H54 (cell line): ENCODE results near the gene GRK6.

Source experiments
- DNase-seq: peaks from one replicate; pipeline ENCODE4 v3.0.0; 2011; ENCODE audit warnings: low spot score, mixed read lengths; ENCODE audit not compliant: insufficient read length
- FAIRE-seq: peaks from 3 replicates; lab custom pipeline; 2011; peaks lifted over from hg19 to GRCh38; lab: Jason Lieb, UNC
- POLR2A ChIP-seq: IDR thresholded peaks from 2 replicates; pipeline ENCODE4 v1.6.1; 2011; ENCODE audit warnings: low read depth, mild to moderate bottlenecking, low read length

The GRK6 gene

DNA sequence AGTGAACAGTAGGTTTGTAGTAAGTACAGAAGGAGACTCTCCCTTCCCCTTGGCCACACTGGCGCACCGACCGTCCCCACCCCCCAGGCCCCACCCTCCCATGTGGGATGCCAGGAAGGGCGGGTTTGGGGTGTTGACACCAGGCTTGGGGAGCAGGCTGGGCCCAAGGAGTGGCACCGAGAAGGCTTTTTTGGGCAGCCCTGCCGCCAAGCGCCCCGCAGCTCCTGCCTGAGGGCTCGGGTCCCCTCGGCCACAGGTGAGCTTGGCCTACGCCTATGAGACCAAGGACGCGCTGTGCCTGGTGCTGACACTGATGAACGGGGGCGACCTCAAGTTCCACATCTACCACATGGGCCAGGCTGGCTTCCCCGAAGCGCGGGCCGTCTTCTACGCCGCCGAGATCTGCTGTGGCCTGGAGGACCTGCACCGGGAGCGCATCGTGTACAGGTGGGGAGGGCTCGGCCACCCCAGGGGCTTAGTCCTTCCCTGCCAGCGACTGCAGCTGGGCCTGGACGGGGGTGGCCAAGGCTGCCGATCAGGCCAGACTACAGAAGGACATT, 7.3 kb downstream of the GRK6 start:
- DNase-seq: no peak
- FAIRE-seq: no peak
- no peak for TF ChIP-seq POLR2A

DNA sequence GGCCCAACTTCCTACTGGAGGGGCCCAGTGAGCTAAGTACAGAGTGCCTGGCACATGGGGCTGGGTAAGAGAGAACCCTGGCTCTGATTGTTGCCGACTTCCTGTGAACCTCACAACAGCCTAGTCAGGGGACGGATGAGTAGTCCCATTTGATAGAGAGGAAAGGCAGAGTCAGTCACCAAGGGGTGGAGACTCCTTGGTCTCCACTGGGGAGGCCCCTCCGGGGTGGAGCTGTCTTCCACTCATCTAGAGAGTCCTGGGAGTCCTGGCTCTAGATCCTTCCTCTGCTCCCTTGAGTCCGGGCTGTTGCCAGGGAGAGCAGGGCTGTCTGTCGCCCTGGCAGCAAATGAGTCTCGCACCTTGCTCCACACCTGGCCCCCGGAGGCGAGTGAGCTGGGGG, 8.0 kb downstream of the GRK6 start:
- FAIRE-seq (no peak), DNase-seq (peak; percentile 68)
- no peak for TF ChIP-seq POLR2A

DNA sequence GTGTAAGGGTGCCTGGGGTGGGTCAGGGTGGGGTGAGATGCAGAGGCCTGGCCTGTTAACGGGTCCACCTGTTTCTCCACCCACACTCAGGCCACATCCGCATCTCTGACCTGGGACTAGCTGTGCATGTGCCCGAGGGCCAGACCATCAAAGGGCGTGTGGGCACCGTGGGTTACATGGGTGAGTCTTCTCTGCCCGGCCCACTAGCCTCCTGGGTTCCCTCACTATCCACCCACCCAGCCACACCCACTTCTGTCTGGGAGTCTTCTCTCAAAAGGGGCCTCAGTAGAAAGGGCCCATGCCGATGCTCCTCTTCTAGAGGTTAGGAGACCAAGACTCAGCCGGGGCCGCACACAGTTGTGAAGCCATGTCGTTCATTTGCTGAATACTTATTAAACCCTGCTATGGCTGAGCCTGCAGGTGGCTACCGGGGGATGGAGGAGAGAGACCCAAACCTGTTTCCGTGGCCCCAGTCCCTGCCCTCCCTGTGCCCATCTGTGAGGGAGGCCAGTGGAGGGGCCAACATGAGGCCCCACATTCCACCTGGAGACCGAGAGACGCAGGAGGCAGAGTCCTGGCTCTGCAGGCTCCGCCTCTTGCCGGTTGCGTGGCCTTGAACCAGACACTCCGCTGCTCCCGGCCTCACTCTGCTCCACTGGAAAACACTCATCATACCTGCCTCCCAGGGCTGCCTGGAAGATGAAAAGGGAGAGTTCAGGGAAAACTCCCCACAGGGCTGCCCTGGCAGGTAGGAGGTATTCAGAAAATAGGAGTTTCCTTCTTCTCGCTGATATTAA, 8.7 kb downstream of the GRK6 start:
- no peak for TF ChIP-seq POLR2A
- FAIRE-seq (no peak), DNase-seq (no peak)

DNA sequence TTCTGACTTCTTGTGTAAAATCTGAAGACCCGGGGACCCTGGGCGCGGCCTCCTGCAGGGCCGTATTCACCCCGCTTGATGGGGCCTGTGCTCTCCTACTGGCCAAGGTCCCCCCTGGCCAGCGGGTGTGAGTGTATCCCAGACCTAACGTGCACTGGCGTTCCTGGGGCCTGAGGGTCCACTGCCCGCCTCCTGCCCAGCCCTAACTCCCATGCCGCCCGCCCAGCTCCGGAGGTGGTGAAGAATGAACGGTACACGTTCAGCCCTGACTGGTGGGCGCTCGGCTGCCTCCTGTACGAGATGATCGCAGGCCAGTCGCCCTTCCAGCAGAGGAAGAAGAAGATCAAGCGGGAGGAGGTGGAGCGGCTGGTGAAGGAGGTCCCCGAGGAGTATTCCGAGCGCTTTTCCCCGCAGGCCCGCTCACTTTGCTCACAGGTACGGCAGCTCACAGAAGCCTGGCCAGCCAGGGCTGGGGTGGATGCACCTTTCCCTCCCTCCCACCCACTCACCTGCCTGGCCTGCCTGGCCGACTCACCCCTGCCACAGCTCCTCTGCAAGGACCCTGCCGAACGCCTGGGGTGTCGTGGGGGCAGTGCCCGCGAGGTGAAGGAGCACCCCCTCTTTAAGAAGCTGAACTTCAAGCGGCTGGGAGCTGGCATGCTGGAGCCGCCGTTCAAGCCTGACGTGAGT, 9.5 kb downstream of the GRK6 start:
- no peak for DNase-seq
- FAIRE-seq: no peak
- TF ChIP-seq POLR2A: no peak

DNA sequence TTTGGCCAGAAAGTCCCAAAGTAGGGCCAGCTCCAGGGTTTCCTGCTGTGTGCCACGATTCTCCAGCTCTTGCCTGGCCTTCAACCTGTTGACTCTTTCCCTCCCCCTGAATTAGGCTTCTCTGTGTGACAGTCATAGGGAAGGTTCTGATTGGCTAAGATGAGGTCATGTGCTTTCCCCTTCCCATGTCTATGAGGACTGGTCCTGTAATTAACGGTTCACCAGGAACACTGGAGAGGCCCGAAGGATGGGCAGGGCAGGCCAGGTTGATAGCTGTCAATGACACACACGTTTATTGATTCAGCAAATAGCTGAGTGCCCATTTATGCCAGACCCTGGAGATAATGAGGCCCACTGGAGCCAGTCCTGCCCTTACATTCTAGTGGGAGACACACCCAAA, 11.1 kb downstream of the GRK6 start:
- DNase-seq (no peak), FAIRE-seq (no peak)
- no peak for TF ChIP-seq POLR2A

DNA sequence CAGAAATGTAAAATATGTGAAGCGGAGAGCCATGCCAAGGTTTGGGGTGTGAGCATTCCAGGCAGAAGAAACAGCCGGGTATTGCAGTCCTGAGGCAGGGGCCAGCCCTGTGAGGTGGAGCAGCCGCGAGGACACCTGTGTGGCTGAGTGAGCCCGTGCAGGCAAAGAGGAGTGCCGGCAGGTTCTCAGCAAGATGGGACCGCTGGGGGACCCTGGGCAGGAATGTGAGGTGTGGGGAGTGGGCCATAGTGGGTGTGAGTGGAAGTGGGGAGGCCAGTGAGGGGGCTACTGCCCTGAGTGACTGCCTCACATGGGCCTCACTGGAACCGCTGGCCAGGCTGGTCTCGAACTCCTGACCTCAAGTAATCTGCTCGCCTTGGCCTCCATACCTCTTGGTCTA, 12.0 kb downstream of the GRK6 start:
- no peak for DNase-seq
- no peak for TF ChIP-seq POLR2A
- no peak for FAIRE-seq

DNA sequence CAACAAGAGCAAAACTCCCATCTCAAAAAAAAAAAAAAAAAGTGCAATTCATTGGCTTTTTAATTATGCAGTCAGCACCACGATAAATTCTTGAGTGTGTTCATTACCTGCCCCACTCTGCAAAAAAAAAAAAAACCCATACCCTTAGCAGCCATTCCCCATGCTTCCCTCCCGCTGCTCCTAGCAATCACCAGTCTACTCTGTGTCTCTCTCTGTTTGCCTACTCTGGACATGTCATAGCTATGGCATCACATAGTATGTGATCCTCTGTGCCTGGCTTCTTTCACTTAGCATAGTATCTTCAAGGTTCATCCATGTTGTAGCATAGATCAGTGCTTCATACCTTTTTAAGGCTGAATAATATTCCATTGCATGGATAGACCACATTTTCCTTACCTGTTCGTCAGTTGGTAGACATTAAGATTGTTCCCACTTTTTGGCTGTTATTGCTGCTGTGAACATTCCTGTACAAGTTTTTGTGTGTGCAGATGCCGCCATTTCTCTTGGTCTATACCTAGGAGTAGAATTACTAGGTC, 13.1 kb downstream of the GRK6 start:
- TF ChIP-seq POLR2A: no peak
- no peak for DNase-seq
- no peak for FAIRE-seq

DNA sequence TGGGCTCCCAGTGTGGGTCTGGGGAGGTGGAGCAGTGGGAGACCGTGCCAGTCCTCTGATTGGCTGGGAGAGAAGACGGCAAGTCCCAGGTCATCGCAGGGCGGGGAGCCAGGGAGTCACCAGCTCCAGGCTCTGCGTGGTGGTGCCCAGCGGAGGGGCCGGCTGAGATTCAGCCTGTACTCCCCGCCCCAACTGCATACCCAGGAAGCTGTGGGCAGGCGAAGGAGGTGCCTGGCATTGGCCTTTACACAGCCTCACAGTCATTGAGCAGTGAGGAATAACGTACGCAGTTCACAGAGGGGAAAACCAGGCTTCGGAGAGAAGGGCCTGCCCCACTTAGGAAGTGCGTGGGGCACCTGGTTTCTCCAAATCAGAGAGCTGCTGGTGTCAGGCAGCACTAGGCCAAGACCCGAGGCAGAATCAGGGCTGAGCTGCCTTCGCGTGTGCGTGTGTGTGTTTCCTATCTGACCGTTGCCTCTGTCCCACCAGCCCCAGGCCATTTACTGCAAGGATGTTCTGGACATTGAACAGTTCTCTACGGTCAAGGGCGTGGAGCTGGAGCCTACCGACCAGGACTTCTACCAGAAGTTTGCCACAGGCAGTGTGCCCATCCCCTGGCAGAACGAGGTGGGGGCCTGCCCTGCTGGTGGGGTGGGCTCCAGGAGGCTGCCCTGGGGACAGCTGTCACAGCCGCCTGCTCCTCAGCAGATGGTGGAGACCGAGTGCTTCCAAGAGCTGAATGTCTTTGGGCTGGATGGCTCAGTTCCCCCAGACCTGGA, 13.9 kb downstream of the GRK6 start:
- no peak for TF ChIP-seq POLR2A
- no peak for DNase-seq

DNA sequence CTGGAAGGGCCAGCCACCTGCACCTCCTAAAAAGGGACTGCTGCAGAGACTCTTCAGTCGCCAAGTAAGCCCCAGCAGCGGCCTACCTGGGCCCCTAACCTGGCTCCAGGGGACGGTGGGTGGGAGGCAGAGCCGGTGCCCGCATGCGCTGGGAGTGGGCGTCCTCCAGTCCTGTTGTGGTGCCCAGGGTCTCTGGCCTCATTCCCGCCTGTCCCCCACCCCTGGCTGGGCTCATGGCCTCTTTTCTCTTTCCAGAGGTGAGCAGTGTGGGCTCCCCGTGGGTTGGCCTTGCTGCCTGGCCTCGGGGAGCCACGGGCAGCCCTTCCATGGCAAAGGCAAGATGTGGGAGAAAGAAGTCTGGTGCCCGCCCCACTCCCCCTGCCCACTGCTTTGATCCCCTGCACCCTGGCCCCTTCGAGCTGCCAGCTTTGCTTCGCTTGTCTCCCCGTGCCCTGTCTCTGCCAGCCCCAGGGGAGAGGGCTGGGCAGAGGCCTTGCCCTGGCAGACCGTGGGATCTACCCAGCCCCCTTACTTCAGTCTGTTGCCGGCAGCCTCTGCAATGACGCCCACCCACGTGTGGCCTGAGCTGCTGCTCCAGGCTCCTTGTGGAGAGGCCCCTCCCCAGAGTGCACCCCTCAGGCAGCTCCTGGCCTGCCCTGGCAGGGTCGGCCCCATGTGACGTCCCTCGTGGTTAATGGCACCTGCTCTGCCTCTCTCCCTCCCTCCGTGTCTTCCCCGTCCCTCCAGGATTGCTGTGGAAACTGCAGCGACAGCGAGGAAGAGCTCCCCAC, 14.7 kb downstream of the GRK6 start:
- FAIRE-seq (no peak), DNase-seq (no peak)
- no peak for TF ChIP-seq POLR2A

More for the DNA sequence above, 13.9 kb downstream of the GRK6 start:
- no peak for FAIRE-seq

DNA sequence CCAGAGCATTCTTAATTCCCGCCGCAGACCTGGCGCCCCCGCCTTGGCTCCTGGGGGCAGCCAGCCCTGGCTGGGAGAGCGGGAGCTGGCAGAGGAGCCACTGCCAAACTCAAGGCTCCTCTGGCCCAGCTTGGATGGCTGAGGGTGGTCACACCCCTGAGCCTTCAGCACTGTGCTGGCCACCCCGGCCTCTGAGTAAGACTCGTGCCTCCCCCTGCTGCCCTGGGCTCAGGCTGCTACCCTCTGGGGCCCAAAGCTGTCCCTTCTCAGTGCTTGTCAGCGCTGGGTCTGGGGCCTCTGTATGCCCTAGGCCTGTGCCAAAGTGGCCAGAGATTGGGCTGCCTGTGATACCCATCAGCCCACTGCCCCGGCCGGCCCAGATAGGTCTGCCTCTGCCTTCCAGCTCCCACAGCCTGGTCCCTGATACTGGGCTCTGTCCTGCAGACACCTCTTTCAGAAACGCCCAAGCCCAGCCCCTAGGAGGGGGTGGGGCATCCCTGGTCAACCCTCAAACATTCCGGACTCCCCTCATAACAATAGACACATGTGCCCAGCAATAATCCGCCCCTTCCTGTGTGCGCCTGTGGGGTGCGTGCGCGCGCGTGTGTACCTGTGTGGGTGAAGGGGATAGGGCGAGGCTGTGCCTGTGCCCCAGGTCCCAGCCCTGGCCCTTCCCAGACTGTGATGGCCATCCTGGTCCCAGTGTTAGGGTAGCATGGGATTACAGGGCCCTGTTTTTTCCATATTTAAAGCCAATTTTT, 15.8 kb downstream of the GRK6 start:
- no peak for TF ChIP-seq POLR2A
- DNase-seq: no peak
- FAIRE-seq: no peak

DNA sequence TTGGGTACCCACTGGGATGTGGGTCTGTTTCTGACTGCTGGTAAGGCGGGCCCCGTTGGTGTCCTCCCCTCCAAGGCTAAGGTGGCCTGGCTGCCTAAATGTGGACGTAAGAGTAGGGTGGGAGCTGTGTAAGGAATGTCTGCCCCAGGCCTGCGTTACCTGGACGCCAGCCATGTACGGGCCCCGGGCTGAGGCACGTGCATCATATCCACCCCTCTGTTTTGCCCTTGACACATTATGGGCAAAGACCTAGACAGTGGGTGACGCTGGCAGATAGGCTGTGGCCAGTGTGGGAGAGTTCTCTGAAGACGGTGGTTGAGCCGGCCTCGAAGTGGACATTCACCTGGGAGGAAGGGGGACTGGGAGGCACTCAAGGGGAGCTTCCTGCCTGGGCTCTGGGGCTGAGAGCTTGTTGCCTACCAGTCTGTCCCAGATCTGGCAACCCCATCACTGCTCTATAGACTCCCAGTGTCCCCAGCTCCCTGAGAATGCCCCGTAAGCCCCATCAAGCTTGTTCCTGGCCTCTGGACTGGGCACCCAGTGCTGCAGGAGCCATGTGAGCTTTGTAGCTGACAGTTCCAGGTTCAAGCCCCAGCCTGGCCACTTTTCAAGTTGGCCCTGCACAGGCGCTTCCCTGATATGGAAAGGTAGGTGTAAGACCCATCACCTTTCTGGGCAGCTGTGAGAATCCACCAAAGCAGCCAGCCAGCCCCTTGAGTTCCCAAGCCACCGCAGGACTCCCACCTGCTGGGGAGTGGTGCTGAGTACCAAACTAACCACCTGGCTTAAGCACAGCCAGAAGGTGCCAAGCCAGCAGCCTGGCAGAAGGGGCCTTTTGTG, 16.9 kb downstream of the GRK6 start:
- no peak for FAIRE-seq
- TF ChIP-seq POLR2A: no peak
- no peak for DNase-seq
